HepG2 (cell line): Measurements from ENCODE around the gene IGSF21. TPM values are rescaled to one million over a fixed set of nuclear protein-coding genes. Genes with fewer than 3 reads are reported as not detected.

Source experiments
- ATAC-seq: fragments of 200-7000 bp; cut with Tn5 transposase; 3 replicates; pipeline ENCODE4 v1.9.1; 2020; ENCODE audit warnings: mild to moderate bottlenecking, moderate library complexity
- BruUV-seq: library from RNA; stranded (reverse); fragments of 400-500 nt; replicated peaks from 2 replicates; lab custom pipeline; 2021; lab: Mats Ljungman, UMichigan
- CTCF ChIA-PET: fragments of 300-600 bp; formaldehyde crosslinking; extraction: SDS; loops from one replicate; lab custom pipeline; 2021; ENCODE audit warnings: low total read pairs, inconsistent platforms, low intra/inter-chr PET ratio; lab: Yijun Ruan, JAX
- POLR2A ChIA-PET: fragments of 350-600 bp; sonication (Branson Sonifier 250); formaldehyde crosslinking; loops from one replicate; lab custom pipeline; 2020; ENCODE audit warnings: antibody characterized with exemption, inconsistent platforms; lab: Yijun Ruan, JAX
- DNase-seq: peaks from one replicate; pipeline ENCODE4 v3.0.0-alpha.2; 2015; ENCODE audit warnings: low spot score
- FAIRE-seq: peaks from 3 replicates; lab custom pipeline; 2011; peaks lifted over from hg19 to GRCh38; lab: Jason Lieb, UNC
- H2AFZ ChIP-seq: one replicate; pipeline ENCODE4 v1.6.1; 2011; ENCODE audit warnings: low read length, inconsistent platforms
- H3K27ac ChIP-seq: fragments of 300-600 bp; 3 replicates; pipeline ENCODE4 v1.8.0; 2011; ENCODE audit warnings: mixed run types, mild to moderate bottlenecking, mixed read lengths, low read length, inconsistent platforms; ENCODE audit not compliant: insufficient read depth; ENCODE audit errors: extremely low read length
- H3K27me3 ChIP-seq, 2 experiments: fragments of 200-600 bp in 1 of 2; 2 replicates in 1 of 2; 3 replicates in 1 of 2; pipeline versions ENCODE4 v1.6.0 to v1.8.0; 2011; ENCODE audit warnings: low read length in 2 of 2, mild to moderate bottlenecking in 2 of 2, moderate library complexity in 2 of 2, inconsistent platforms in 1 of 2; ENCODE audit not compliant: insufficient read depth in 2 of 2, control insufficient read depth in 1 of 2
- H3K36me3 ChIP-seq, 2 experiments: fragments of 200-600 bp in 1 of 2; replicated peaks in 1 of 2; 2 replicates in 1 of 2; 3 replicates in 1 of 2; pipeline versions ENCODE4 v1.5.1 to v1.8.0; 2011; ENCODE audit warnings: low read length in 2 of 2, inconsistent platforms in 1 of 2; ENCODE audit not compliant: insufficient read depth in 2 of 2, control insufficient read depth in 1 of 2
- H3K4me1 ChIP-seq: 2 replicates; pipeline ENCODE4 v1.5.1; 2012; ENCODE audit warnings: low read length, inconsistent platforms; ENCODE audit not compliant: insufficient read depth
- H3K4me2 ChIP-seq: 2 replicates; pipeline ENCODE4 v1.6.0; 2011; ENCODE audit warnings: low read depth, low read length, inconsistent platforms
- H3K4me3 ChIP-seq, 3 experiments: fragments of 200-600 bp in 1 of 3; sonication (generic), shearing (Covaris generic) in 1 of 3; replicated peaks in 1 of 3; 2 replicates each; pipeline ENCODE4 v1.5.1; 2011 to 2016; ENCODE audit warnings: low read length in 3 of 3, inconsistent platforms in 2 of 3, low read depth in 2 of 3, mild to moderate bottlenecking in 2 of 3, control low read depth in 1 of 3, mixed read lengths in 1 of 3; ENCODE audit not compliant: insufficient read depth in 1 of 3
- H3K79me2 ChIP-seq: one replicate; pipeline ENCODE4 v1.6.1; 2011; ENCODE audit warnings: low read length, inconsistent platforms; ENCODE audit not compliant: insufficient read depth
- H3K9ac ChIP-seq: 2 replicates; pipeline ENCODE4 v1.6.0; 2011; ENCODE audit warnings: mild to moderate bottlenecking, low read depth, low read length, inconsistent platforms; ENCODE audit not compliant: insufficient read depth
- H3K9me3 ChIP-seq: 2 replicates; pipeline ENCODE4 v1.5.1; 2012; ENCODE audit warnings: mild to moderate bottlenecking, low read length
- H4K20me1 ChIP-seq: 2 replicates; pipeline ENCODE4 v1.6.0; 2011; ENCODE audit warnings: inconsistent platforms, mild to moderate bottlenecking, low read length, moderate library complexity; ENCODE audit not compliant: insufficient read depth
- AHR ChIP-seq: IDR thresholded peaks from 2 replicates; pipeline ENCODE4 v1.6.1; 2018; ENCODE audit warnings: missing genetic modification reagents, missing compliant biosample characterization
- ARHGAP35 ChIP-seq: sonication (generic); formaldehyde crosslinking; IDR thresholded peaks from 2 replicates; pipeline ENCODE4 v1.9.0; 2022; ENCODE audit warnings: mild to moderate bottlenecking, inconsistent platforms, moderate library complexity, missing genetic modification reagents, borderline replicate concordance
- CHD2 ChIP-seq: IDR thresholded peaks from 2 replicates; pipeline ENCODE4 v1.6.1; 2011; ENCODE audit warnings: low read depth, low read length, improper control_type of control experiment
- HMGXB3 ChIP-seq: sonication (generic); formaldehyde crosslinking; IDR thresholded peaks from 2 replicates; pipeline ENCODE4 v1.4.0; 2020; ENCODE audit warnings: missing genetic modification reagents, borderline replicate concordance
- IKZF1 ChIP-seq: fragments of 450-650 bp; IDR thresholded peaks from 2 replicates; pipeline ENCODE4 v1.7.1; 2016
- MAZ ChIP-seq, 2 experiments: sonication (generic) in 1 of 2; formaldehyde crosslinking in 1 of 2; IDR thresholded peaks; 2 replicates each; pipeline versions ENCODE4 v1.5.0 to v1.6.1; 2012 to 2020; ENCODE audit warnings: low read depth in 2 of 2, mild to moderate bottlenecking in 2 of 2, borderline replicate concordance in 1 of 2, improper control_type of control experiment in 1 of 2, low read length in 1 of 2, missing genetic modification reagents in 1 of 2, moderate library complexity in 1 of 2
- MXI1 ChIP-seq: IDR thresholded peaks from 3 replicates; pipeline ENCODE4 v1.6.1; 2012; ENCODE audit warnings: low read depth, low read length, inconsistent platforms, borderline replicate concordance
- PHF8 ChIP-seq: sonication (generic); formaldehyde crosslinking; IDR thresholded peaks from 2 replicates; pipeline ENCODE4 v1.5.0; 2020; ENCODE audit warnings: missing genetic modification reagents
- RFX3 ChIP-seq: IDR thresholded peaks from 2 replicates; pipeline ENCODE4 v1.6.1; 2016; ENCODE audit warnings: missing biosample characterization, missing genetic modification reagents
- RFXANK ChIP-seq: IDR thresholded peaks from 2 replicates; pipeline ENCODE4 v1.6.1; 2016
- SCMH1 ChIP-seq: sonication (generic); formaldehyde crosslinking; IDR thresholded peaks from 2 replicates; pipeline ENCODE4 v1.9.0; 2021; ENCODE audit warnings: missing genetic modification reagents, mild to moderate bottlenecking, borderline replicate concordance
- SIX4 ChIP-seq: sonication (generic); formaldehyde crosslinking; IDR thresholded peaks from 2 replicates; pipeline ENCODE4 v1.4.0; 2020; ENCODE audit warnings: missing genetic modification reagents
- SKI ChIP-seq: fragments of 450-650 bp; IDR thresholded peaks from one replicate; pipeline ENCODE4 v1.6.1; 2018; ENCODE audit warnings: mild to moderate bottlenecking; ENCODE audit not compliant: partially characterized antibody
- TBP ChIP-seq: sonication (generic); formaldehyde crosslinking; IDR thresholded peaks from 2 replicates; pipeline ENCODE4 v1.5.0; 2020; ENCODE audit warnings: missing genetic modification reagents
- TOPORS ChIP-seq: sonication (generic); formaldehyde crosslinking; IDR thresholded peaks from 2 replicates; pipeline ENCODE4 v1.8.0; 2023; ENCODE audit warnings: mild to moderate bottlenecking, missing genetic modification reagents
- ZBTB25 ChIP-seq: IDR thresholded peaks from 2 replicates; pipeline ENCODE4 v1.6.1; 2018; ENCODE audit warnings: missing genetic modification reagents
- ZFP1 ChIP-seq: IDR thresholded peaks from 2 replicates; pipeline ENCODE4 v1.6.1; 2016
- ZNF468 ChIP-seq: sonication (generic); formaldehyde crosslinking; IDR thresholded peaks from 2 replicates; pipeline ENCODE4 v1.8.0; 2022; ENCODE audit warnings: mild to moderate bottlenecking, moderate library complexity, missing genetic modification reagents
- ZNF589 ChIP-seq: sonication (generic); formaldehyde crosslinking; conservative IDR thresholded peaks from 2 replicates; pipeline ENCODE4 v1.8.0; 2022; ENCODE audit warnings: mild to moderate bottlenecking, moderate library complexity, missing genetic modification reagents
- WGBS: methylation state at CpG from one replicate; pipeline ENCODE4 v1.1.6; 2017; ENCODE audit warnings: low lambda C conversion rate; 5-methylcytosine and 5-hydroxymethylcytosine counted together
- in situ Hi-C: cut with HindIII; loops from 2 replicates; pipeline ENCODE4 v1.10.0; 2017; ENCODE audit warnings: low pct_unique_long_range_greater_than_20kb; ENCODE audit not compliant: extremely low pct_ligation_motif_present
- intact Hi-C: fragments of 100-400 bp; cut with micrococcal nuclease; formaldehyde crosslinking; loops from one replicate; pipeline ENCODE4 v1.10.0; 2022; ENCODE audit not compliant: unreplicated experiment
- polyA plus RNA-seq, 8 experiments: library from polyadenylated mRNA; depleted of rRNA in 3 of 8; stranded (reverse) in 7 of 8; unstranded in 1 of 8; fragments of >200 nt; fragmentation: Illumina TruSeq in 4 of 8; extraction: Trizol in 4 of 8; gene quantifications; 2 replicates each; pipeline versions ENCODE4 v1.2.1 to v1.2.3, GENCODE V29; 2011 to 2016; ENCODE audit warnings: low read depth in 4 of 8, missing spikeins in 1 of 8, mixed read lengths in 1 of 8; ENCODE audit not compliant: insufficient read depth in 1 of 8
- total RNA-seq, 5 experiments: library from RNA; depleted of rRNA; stranded (reverse); fragments of >200 nt; fragmentation: Illumina TruSeq; extraction: Trizol; gene quantifications; 2 replicates each; pipeline ENCODE4 v1.2.3, GENCODE V29; 2016; ENCODE audit warnings: low read depth in 1 of 5

The IGSF21 gene
- total and polyA plus RNA-seq, 2 of the 13 experiments (the other 11 are each of a cell fraction or from before 2014, with no cell fraction given): not detected

GRCh38 chr1:18201997-18202719 lies 94.6 kb downstream of the IGSF21 start (continued):
- TF ChIP-seq ZBTB25 (CRISPR knock-in tag) (no peak), ZFP1 (CRISPR knock-in tag) (no peak), PHF8 (no peak), AHR (no peak)

- no peak for DNase-seq
- no peaks in the 10 kb centered on the region for H3K36me3 ChIP-seq
- no peak overlapping the region for H3K27ac ChIP-seq
- ATAC-seq: no peak
- H4K20me1 ChIP-seq: no peaks in the 10 kb centered on the region
- no peak overlapping the region for H3K4me2 ChIP-seq
- no peaks in the 10 kb centered on the region for H3K9me3 ChIP-seq
- peaks cover 2 to 28% of the 10 kb centered on the region in 2 experiments; a peak in 4 of 5 replicates for H3K27me3 ChIP-seq
- no peak for FAIRE-seq
- no peaks in the 10 kb centered on the region for H3K79me2 ChIP-seq
- no TSS peak for BruUV-seq
- H2AFZ ChIP-seq: no peak overlapping the region
- H3K4me3 ChIP-seq: no peak overlapping the region
- ChIA-PET POLR2A (no interaction called here), CTCF (no interaction called here)
- H3K9ac ChIP-seq: no peak overlapping the region
- 0% methylated on average over 4 of the region's 4 CpGs for WGBS
- intact Hi-C loops: no loop called here
- no peak for TF ChIP-seq ZNF589 (CRISPR knock-in tag)
- no peak for TF ChIP-seq ZNF468 (CRISPR knock-in tag)
- no peak for TF ChIP-seq HMGXB3 (CRISPR knock-in tag)
- TF ChIP-seq SCMH1 (CRISPR knock-in tag): no peak
- no peak for TF ChIP-seq RFXANK (CRISPR knock-in tag)
- TF ChIP-seq RFX3 (CRISPR knock-in tag): no peak
- TF ChIP-seq TBP: no peak
- TF ChIP-seq ARHGAP35: no peak
- no peak for TF ChIP-seq SKI
- no peak for TF ChIP-seq TOPORS (CRISPR knock-in tag)
- TF ChIP-seq CHD2: no peak
- no peak for TF ChIP-seq PHF8
- no peak for TF ChIP-seq MAZ (IDR thresholded peaks at IDR 0.05; ENCODE audit: borderline replicate concordance, low read depth, low read length)
- TF ChIP-seq MAZ (CRISPR knock-in tag; IDR thresholded peaks at IDR 0.05; ENCODE audit: low read depth): no peak
- no peak for TF ChIP-seq IKZF1
- TF ChIP-seq MXI1: no peak
- no peak for TF ChIP-seq SIX4 (CRISPR knock-in tag)
- no peaks in the 10 kb centered on the region for H3K4me1 ChIP-seq
- in situ Hi-C loops: no loop called here
Observed at GRCh38 chr1:18203645-18204044, 96.0 kb downstream of the IGSF21 start.
